ENCODE results near the gene TCAF1. TPM values are rescaled to one million over a fixed set of nuclear protein-coding genes. Genes with fewer than 3 reads are reported as not detected.

Gene TCAF1
- total RNA-seq, 1 donor = 6.0 TPM

Other genes starting within 250 kb of the TCAF1 start
- gene CTAGE6, start 144.5 kb downstream of the TCAF1 start, total RNA-seq = 0.42 TPM
- not detected for gene OR2F2, start 33.1 kb upstream of the TCAF1 start, total RNA-seq
- gene OR2F1, start 52.7 kb upstream of the TCAF1 start, total RNA-seq = under 0.01 TPM
- gene OR6B1, start 98.1 kb upstream of the TCAF1 start, total RNA-seq = under 0.01 TPM
- gene OR2A5, start 146.8 kb upstream of the TCAF1 start, total RNA-seq = under 0.01 TPM
- gene OR2A25, start 167.6 kb upstream of the TCAF1 start, total RNA-seq = not detected
- gene OR2A12, start 184.1 kb upstream of the TCAF1 start, total RNA-seq = not detected
- gene OR2A2, start 207.4 kb upstream of the TCAF1 start, total RNA-seq = not detected
- gene OR2A14, start 221.0 kb upstream of the TCAF1 start, total RNA-seq = not detected